Measurements from ENCODE around the gene CDKL4. TPM values are rescaled to one million over a fixed set of nuclear protein-coding genes. Genes with fewer than 3 reads are reported as not detected.
"Not testable (repeated sequence)": the region's sequence is repeated elsewhere in the genome, so short reads cannot be mapped to it uniquely, and the experiment has no call there.

CDKL4 gene
- total RNA-seq, 2 donors from 2014 or later: 0.24 TPM; not detected in 1

GRCh38 chr2:39203382-39203781 lies 40.4 kb downstream of the CDKL4 start:
- H3K9ac ChIP-seq (ENCODE audit: extremely low read depth, low read length, poor library complexity, severe bottlenecking): no peak overlapping the region
- Mint-ChIP-seq H3K4me3 (no peak overlapping the region), H3K36me3 (ENCODE audit: low read depth) (no peaks in the 10 kb centered on the region), H3K4me1 (no peaks in the 10 kb centered on the region), H3K9me3 (peaks cover 13% of the 10 kb centered on the region), H3K27ac (no peak overlapping the region), H3K27me3 (ENCODE audit: insufficient read depth) (no peaks in the 10 kb centered on the region)
- H3K4me1 ChIP-seq (ENCODE audit: control insufficient read depth, insufficient read depth, low read length): no peaks in the 10 kb centered on the region
- no peak for DNase-seq
- H3K4me3 ChIP-seq (ENCODE audit: low read length): no peak overlapping the region
- TF ChIP-seq CTCF (conservative IDR thresholded peaks at IDR 0.05): no peak
- H3K9me3 ChIP-seq (ENCODE audit: control insufficient read depth, low read length): no peaks in the 10 kb centered on the region
- H3K36me3 ChIP-seq (ENCODE audit: control insufficient read depth, insufficient read depth, low read length): no peaks in the 10 kb centered on the region
- 90 to 93% methylated on average over 4 of the region's 6 CpGs for WGBS, 2 experiments (ENCODE audit: insufficient coverage in 1 of 2, insufficient read length in 1 of 2)
- H3K27me3 ChIP-seq (ENCODE audit: control insufficient read depth, insufficient read depth, low read length, poor library complexity, severe bottlenecking): no peaks in the 10 kb centered on the region
- H3K27ac ChIP-seq (ENCODE audit: low read depth, low read length): no peak overlapping the region

- 78 to 100% methylated on average over 1 of the region's 1 CpG for WGBS, 2 experiments (ENCODE audit: insufficient coverage in 1 of 2, insufficient read length in 1 of 2)
- Histone ChIP-seq H3K9me3 (ENCODE audit: control insufficient read depth, low read length) (no peaks in the 10 kb centered on the region), H3K36me3 (ENCODE audit: control insufficient read depth, insufficient read depth, low read length) (no peaks in the 10 kb centered on the region), H3K27ac (ENCODE audit: low read depth, low read length) (no peak overlapping the region), H3K4me3 (ENCODE audit: low read length) (no peak overlapping the region), H3K27me3 (ENCODE audit: control insufficient read depth, insufficient read depth, low read length, poor library complexity, severe bottlenecking) (no peaks in the 10 kb centered on the region), H3K4me1 (ENCODE audit: control insufficient read depth, insufficient read depth, low read length) (no peaks in the 10 kb centered on the region), H3K9ac (ENCODE audit: extremely low read depth, low read length, poor library complexity, severe bottlenecking) (no peak overlapping the region)
- H3K27ac Mint-ChIP-seq: peak overlapping the region; percentile 27
- peaks cover 13% of the 10 kb centered on the region for H3K9me3 Mint-ChIP-seq
- H3K36me3 Mint-ChIP-seq (ENCODE audit: low read depth): no peaks in the 10 kb centered on the region
- no peak for TF ChIP-seq CTCF (conservative IDR thresholded peaks at IDR 0.05)
- no peak overlapping the region for H3K4me3 Mint-ChIP-seq
- no peaks in the 10 kb centered on the region for H3K27me3 Mint-ChIP-seq (ENCODE audit: insufficient read depth)
- H3K4me1 Mint-ChIP-seq: no peaks in the 10 kb centered on the region
- DNase-seq: no peak
Observed at GRCh38 chr2:39202639-39203369, 41.0 kb downstream of the CDKL4 start.

DNA sequence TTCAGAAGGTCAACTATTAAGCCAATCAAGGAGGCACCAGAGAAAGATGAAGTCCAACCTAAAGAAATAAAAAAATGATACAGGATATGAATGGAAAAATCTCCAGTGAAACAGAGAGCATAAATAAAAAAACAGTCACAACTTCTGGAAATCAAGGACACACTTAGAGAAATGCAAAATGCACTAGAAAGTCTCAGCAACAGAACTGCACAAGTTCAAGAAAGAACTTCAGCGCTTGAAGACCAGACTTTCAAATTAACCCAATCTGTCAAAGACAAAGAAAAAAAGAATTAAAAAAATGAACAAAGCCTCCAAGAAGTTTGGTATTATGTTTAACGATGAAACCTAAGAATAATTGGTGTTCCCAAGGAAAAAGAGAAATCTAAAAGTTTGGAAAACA lies 46.8 kb downstream of the CDKL4 start:
- H3K27me3 ChIP-seq (ENCODE audit: control insufficient read depth, insufficient read depth, low read length, poor library complexity, severe bottlenecking); H3K9me3 ChIP-seq (ENCODE audit: control insufficient read depth, low read length); H3K27ac ChIP-seq (ENCODE audit: low read depth, low read length); H3K36me3 Mint-ChIP-seq (ENCODE audit: low read depth); H3K4me3 Mint-ChIP-seq; H3K4me3 ChIP-seq (ENCODE audit: low read length); H3K4me1 Mint-ChIP-seq; H3K36me3 ChIP-seq (ENCODE audit: control insufficient read depth, insufficient read depth, low read length); H3K9ac ChIP-seq (ENCODE audit: extremely low read depth, low read length, poor library complexity, severe bottlenecking); H3K4me1 ChIP-seq (ENCODE audit: control insufficient read depth, insufficient read depth, low read length); H3K27ac Mint-ChIP-seq; DNase-seq; H3K27me3 Mint-ChIP-seq (ENCODE audit: insufficient read depth): not testable (repeated sequence)
- peaks cover 11% of the 10 kb centered on the region for H3K9me3 Mint-ChIP-seq
- 81 to 95% methylated on average over 2 of the region's 2 CpGs for WGBS, 2 experiments (ENCODE audit: insufficient coverage in 1 of 2, insufficient read length in 1 of 2)

DNA sequence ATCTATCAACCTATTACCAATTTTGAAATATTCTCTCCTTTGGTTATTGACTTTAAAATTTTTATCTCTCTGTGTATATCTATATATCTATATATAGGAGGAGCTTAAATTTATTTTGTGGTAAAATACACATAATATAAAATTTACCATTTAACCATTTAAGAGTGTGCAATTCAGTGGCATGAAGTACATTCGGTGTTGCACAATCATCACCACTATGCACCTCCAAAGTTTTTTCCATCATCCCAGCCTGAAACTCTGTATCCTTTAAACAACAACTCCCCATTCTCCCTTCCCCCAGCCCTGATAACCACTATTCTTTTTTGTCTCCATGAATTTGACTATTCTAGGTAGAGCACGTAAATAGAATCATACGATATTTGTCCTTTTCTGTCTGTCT lies 49.1 kb downstream of the CDKL4 start:
- Histone ChIP-seq H3K9ac (ENCODE audit: extremely low read depth, low read length, poor library complexity, severe bottlenecking) (no peak overlapping the region), H3K9me3 (ENCODE audit: control insufficient read depth, low read length) (no peaks in the 10 kb centered on the region), H3K4me3 (ENCODE audit: low read length) (no peak overlapping the region), H3K36me3 (ENCODE audit: control insufficient read depth, insufficient read depth, low read length) (no peaks in the 10 kb centered on the region), H3K4me1 (ENCODE audit: control insufficient read depth, insufficient read depth, low read length) (no peaks in the 10 kb centered on the region), H3K27me3 (ENCODE audit: control insufficient read depth, insufficient read depth, low read length, poor library complexity, severe bottlenecking) (no peaks in the 10 kb centered on the region), H3K27ac (ENCODE audit: low read depth, low read length) (no peak overlapping the region)
- no peak overlapping the region for H3K4me3 Mint-ChIP-seq
- H3K27ac Mint-ChIP-seq: no peak overlapping the region
- no peak for TF ChIP-seq CTCF (conservative IDR thresholded peaks at IDR 0.05)
- no peak for DNase-seq
- WGBS, 2 experiments (ENCODE audit: insufficient coverage in 1 of 2, insufficient read length in 1 of 2): 92 to 93% methylated on average over 2 to 3 of the region's 3 CpGs
- H3K4me1 Mint-ChIP-seq: no peaks in the 10 kb centered on the region
- H3K36me3 Mint-ChIP-seq (ENCODE audit: low read depth): peaks cover 4% of the 10 kb centered on the region
- H3K9me3 Mint-ChIP-seq: no peaks in the 10 kb centered on the region
- no peaks in the 10 kb centered on the region for H3K27me3 Mint-ChIP-seq (ENCODE audit: insufficient read depth)
